HCT116 (cell line): ENCODE data around the gene PLCG2. TPM values are rescaled to one million over a fixed set of nuclear protein-coding genes. Genes with fewer than 3 reads are reported as not detected.
A peak's percentile ranks its signal among the peaks of the same experiment; 100 is the strongest.

Experiments used
- ATAC-seq: fragments of 200-7000 bp; cut with Tn5 transposase; 2 replicates; pipeline ENCODE4 v1.9.1; 2020; ENCODE audit warnings: mild to moderate bottlenecking, moderate library complexity
- BruUV-seq: library from RNA; stranded (reverse); fragments of 400-500 nt; replicated peaks from 2 replicates; lab custom pipeline; 2021; lab: Mats Ljungman, UMichigan
- CTCF ChIA-PET: fragments of 300-600 bp; sonication (Branson Sonifier 250); formaldehyde crosslinking; loops from one replicate; lab custom pipeline; 2021; ENCODE audit warnings: antibody characterized with exemption; lab: Charles Lee
- POLR2A ChIA-PET: fragments of 300-600, 350-600 bp; sonication (Branson Sonifier 250); formaldehyde crosslinking; loops from one replicate; lab custom pipeline; 2021; ENCODE audit warnings: antibody characterized with exemption; lab: Charles Lee
- RAD21 ChIA-PET, 2 experiments: fragments of 300-600 bp; sonication (Branson Sonifier 250); formaldehyde crosslinking; loops; one replicate each; lab custom pipeline; 2023; ENCODE audit warnings: low total read pairs in 2 of 2; ENCODE audit not compliant: uncharacterized antibody in 2 of 2, unreplicated experiment in 2 of 2, low non-redundant PET in 1 of 2; lab: Charles Lee
- DNase-seq: peaks from one replicate; pipeline ENCODE4 v3.0.0-alpha.2; 2010; ENCODE audit warnings: low read depth, low spot score
- H2AFZ ChIP-seq: fragments of 200-600 bp; shearing (Covaris generic), sonication (generic); 2 replicates; pipeline ENCODE4 v1.6.1; 2017; ENCODE audit warnings: low read depth, mixed run types, mixed read lengths, antibody characterized with exemption, low read length; ENCODE audit not compliant: poor library complexity, severe bottlenecking
- H3K27ac ChIP-seq: 2 replicates; pipeline ENCODE4 v1.5.1; 2012; ENCODE audit warnings: low read depth, low read length
- H3K27me3 ChIP-seq: fragments of 200-600 bp; sonication (generic); 2 replicates; pipeline ENCODE4 v1.6.1; 2016; ENCODE audit warnings: mixed run types, low read length, mixed read lengths; ENCODE audit not compliant: insufficient read depth
- H3K36me3 ChIP-seq, 2 experiments: fragments of 200-500 bp in 1 of 2; fragments of 200-600 bp in 1 of 2; sonication (Bioruptor generic) in 1 of 2; sonication (generic) in 1 of 2; 2 replicates each; pipeline versions ENCODE4 v1.5.1 to v1.6.1; 2014 to 2016; ENCODE audit warnings: low read length in 2 of 2, inconsistent platforms in 1 of 2, mixed read lengths in 1 of 2, mixed run types in 1 of 2; ENCODE audit not compliant: insufficient read depth in 2 of 2, control insufficient read depth in 1 of 2
- H3K4me1 ChIP-seq, 2 experiments: fragments of 200-600 bp in 1 of 2; sonication (generic) in 1 of 2; 2 replicates each; pipeline versions ENCODE4 v1.5.1 to v1.6.1; 2012 to 2017; ENCODE audit warnings: low read length in 2 of 2, inconsistent platforms in 1 of 2, mild to moderate bottlenecking in 1 of 2, mixed read lengths in 1 of 2, mixed run types in 1 of 2, moderate library complexity in 1 of 2; ENCODE audit not compliant: insufficient read depth in 2 of 2, control insufficient read depth in 1 of 2
- H3K4me2 ChIP-seq: fragments of 200-600 bp; sonication (generic); 2 replicates; pipeline ENCODE4 v1.6.1; 2017; ENCODE audit warnings: mixed run types, low read length, mixed read lengths
- H3K4me3 ChIP-seq, 2 experiments: fragments of 200-600 bp in 1 of 2; sonication (generic) in 1 of 2; replicated peaks in 1 of 2; 2 replicates each; pipeline ENCODE4 v1.5.1; 2011 to 2016; ENCODE audit warnings: low read length in 2 of 2, control low read depth in 1 of 2, low read depth in 1 of 2, mild to moderate bottlenecking in 1 of 2, mixed read lengths in 1 of 2, mixed run types in 1 of 2
- H3K79me2 ChIP-seq: fragments of 200-600 bp; sonication (generic); 2 replicates; pipeline ENCODE4 v1.6.1; 2017; ENCODE audit warnings: mild to moderate bottlenecking, mixed run types, low read length, moderate library complexity, mixed read lengths; ENCODE audit not compliant: insufficient read depth
- H3K9ac ChIP-seq: fragments of 200-600 bp; sonication (generic); 2 replicates; pipeline ENCODE4 v1.6.1; 2016; ENCODE audit warnings: low read length, mixed read lengths
- H3K9me2 ChIP-seq: fragments of 200-600 bp; sonication (generic), shearing (Covaris generic); 2 replicates; pipeline ENCODE4 v1.6.1; 2017; ENCODE audit warnings: mixed run types, mild to moderate bottlenecking, moderate library complexity; ENCODE audit not compliant: insufficient read depth
- H3K9me3 ChIP-seq, 2 experiments: fragments of 200-500 bp in 1 of 2; fragments of 200-600 bp in 1 of 2; sonication (Bioruptor generic) in 1 of 2; sonication (generic) in 1 of 2; 2 replicates each; pipeline ENCODE4 v1.6.1; 2014 to 2017; ENCODE audit warnings: low read length in 2 of 2, mixed read lengths in 2 of 2, inconsistent platforms in 1 of 2, low read depth in 1 of 2, mild to moderate bottlenecking in 1 of 2, mixed run types in 1 of 2, moderate library complexity in 1 of 2; ENCODE audit not compliant: control insufficient read depth in 1 of 2, insufficient read depth in 1 of 2
- H4K20me1 ChIP-seq: fragments of 200-600 bp; sonication (generic), shearing (Covaris generic); 2 replicates; pipeline ENCODE4 v1.6.1; 2017; ENCODE audit warnings: mixed run types, mild to moderate bottlenecking, moderate library complexity; ENCODE audit not compliant: insufficient read depth
- CBX3 ChIP-seq: IDR thresholded peaks from 2 replicates; pipeline ENCODE4 v1.6.1; 2012; ENCODE audit warnings: low read depth
- EGR1 ChIP-seq: IDR thresholded peaks from 2 replicates; pipeline ENCODE4 v1.6.1; 2012; ENCODE audit warnings: low read depth
- EZH2 ChIP-seq: fragments of 200-600 bp; sonication (generic); IDR thresholded peaks from 2 replicates; pipeline ENCODE4 v1.6.1; 2017; ENCODE audit warnings: antibody characterized with exemption, mixed run types
- RAD21 ChIP-seq: IDR thresholded peaks from 2 replicates; pipeline ENCODE4 v1.6.1; 2012; ENCODE audit warnings: low read depth, mild to moderate bottlenecking
- SRF ChIP-seq: IDR thresholded peaks from 2 replicates; pipeline ENCODE4 v1.6.1; 2012; ENCODE audit warnings: low read depth
- TCF7L2 ChIP-seq: IDR thresholded peaks from 2 replicates; pipeline ENCODE4 v1.7.0; 2011; ENCODE audit warnings: borderline replicate concordance, inconsistent platforms; ENCODE audit not compliant: insufficient read depth, insufficient read length; ENCODE audit errors: extremely low read depth
- YY1 ChIP-seq: IDR thresholded peaks from 2 replicates; pipeline ENCODE4 v1.6.1; 2011; ENCODE audit warnings: low read length, low read depth, moderate library complexity, mild to moderate bottlenecking; ENCODE audit not compliant: insufficient replicate concordance; ENCODE audit errors: extremely low read depth
- ZNF274 ChIP-seq: fragments of 200-500 bp; sonication (Bioruptor generic); IDR thresholded peaks from 2 replicates; pipeline ENCODE4 v1.6.1; 2014; ENCODE audit warnings: mild to moderate bottlenecking, low read depth, low read length, inconsistent platforms
- intact Hi-C: fragments of 100-400 bp; cut with micrococcal nuclease; formaldehyde crosslinking; loops from 2 replicates; pipeline ENCODE4 v1.10.0; 2022
- total RNA-seq: library from RNA; stranded (reverse); gene quantifications from one replicate; pipeline ENCODE4 v1.2.1, GENCODE V29; 2021; ENCODE audit not compliant: unreplicated experiment
- TF ChIP-seq, protein P1 (sequence below): IDR thresholded peaks from 2 replicates; pipeline ENCODE4 v1.6.1; 2012; ENCODE audit warnings: low read depth
- TF ChIP-seq, protein P2 (sequence below): IDR thresholded peaks from 2 replicates; pipeline ENCODE4 v1.6.1; 2012
- TF ChIP-seq, protein P3 (sequence below): IDR thresholded peaks from 2 replicates; pipeline ENCODE4 v1.6.1; 2011; ENCODE audit warnings: mild to moderate bottlenecking, low read length, moderate library complexity; ENCODE audit not compliant: insufficient replicate concordance; ENCODE audit errors: extremely low read depth
- TF ChIP-seq, protein P4 (sequence below), 3 experiments: fragments of 200-600 bp in 1 of 3; sonication (generic) in 1 of 3; IDR thresholded peaks in 2 of 3; conservative IDR thresholded peaks in 1 of 3; 2 replicates each; pipeline ENCODE4 v1.5.1; 2012 to 2017; ENCODE audit warnings: low read depth in 2 of 3, low read length in 2 of 3, antibody characterized with exemption in 1 of 3, borderline replicate concordance in 1 of 3, control low read depth in 1 of 3, mild to moderate bottlenecking in 1 of 3, mixed read lengths in 1 of 3, mixed run types in 1 of 3, moderate library complexity in 1 of 3; ENCODE audit not compliant: insufficient read depth in 1 of 3

The PLCG2 gene
- total RNA-seq, 1 experiment from 2014 or later, result 31.2 TPM

DNA sequence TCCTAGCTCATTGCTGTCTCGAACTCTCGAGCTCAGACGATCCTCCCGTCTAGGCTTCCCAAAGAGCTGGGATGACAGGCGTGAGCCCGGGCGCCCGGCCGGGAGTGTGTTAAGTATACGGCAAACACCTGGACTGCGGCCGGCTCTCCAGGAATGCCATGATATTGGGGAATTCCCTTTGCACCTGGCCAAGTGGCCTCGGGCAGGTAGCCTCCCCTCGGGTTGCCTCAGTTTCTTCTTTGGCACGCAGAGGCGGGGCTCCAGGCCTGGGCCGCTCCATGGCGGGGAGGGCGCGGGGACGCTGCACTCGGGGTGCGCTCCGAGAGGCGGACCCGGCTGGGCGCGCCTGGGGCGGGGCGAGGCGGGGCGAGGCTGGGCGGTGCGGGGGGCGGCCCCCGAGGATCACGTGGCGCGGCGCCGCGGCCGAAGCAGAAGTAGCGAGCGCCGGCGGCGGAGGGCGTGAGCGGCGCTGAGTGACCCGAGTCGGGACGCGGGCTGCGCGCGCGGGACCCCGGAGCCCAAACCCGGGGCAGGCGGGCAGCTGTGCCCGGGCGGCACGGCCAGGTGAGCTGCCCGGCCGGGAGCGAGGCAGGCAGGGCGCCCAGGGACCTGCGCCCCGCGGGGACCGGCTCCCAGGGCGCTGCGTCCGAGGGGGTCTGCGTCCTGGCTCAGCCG lies at the start of gene PLCG2 (continued):
- TF ChIP-seq, protein P1, sequence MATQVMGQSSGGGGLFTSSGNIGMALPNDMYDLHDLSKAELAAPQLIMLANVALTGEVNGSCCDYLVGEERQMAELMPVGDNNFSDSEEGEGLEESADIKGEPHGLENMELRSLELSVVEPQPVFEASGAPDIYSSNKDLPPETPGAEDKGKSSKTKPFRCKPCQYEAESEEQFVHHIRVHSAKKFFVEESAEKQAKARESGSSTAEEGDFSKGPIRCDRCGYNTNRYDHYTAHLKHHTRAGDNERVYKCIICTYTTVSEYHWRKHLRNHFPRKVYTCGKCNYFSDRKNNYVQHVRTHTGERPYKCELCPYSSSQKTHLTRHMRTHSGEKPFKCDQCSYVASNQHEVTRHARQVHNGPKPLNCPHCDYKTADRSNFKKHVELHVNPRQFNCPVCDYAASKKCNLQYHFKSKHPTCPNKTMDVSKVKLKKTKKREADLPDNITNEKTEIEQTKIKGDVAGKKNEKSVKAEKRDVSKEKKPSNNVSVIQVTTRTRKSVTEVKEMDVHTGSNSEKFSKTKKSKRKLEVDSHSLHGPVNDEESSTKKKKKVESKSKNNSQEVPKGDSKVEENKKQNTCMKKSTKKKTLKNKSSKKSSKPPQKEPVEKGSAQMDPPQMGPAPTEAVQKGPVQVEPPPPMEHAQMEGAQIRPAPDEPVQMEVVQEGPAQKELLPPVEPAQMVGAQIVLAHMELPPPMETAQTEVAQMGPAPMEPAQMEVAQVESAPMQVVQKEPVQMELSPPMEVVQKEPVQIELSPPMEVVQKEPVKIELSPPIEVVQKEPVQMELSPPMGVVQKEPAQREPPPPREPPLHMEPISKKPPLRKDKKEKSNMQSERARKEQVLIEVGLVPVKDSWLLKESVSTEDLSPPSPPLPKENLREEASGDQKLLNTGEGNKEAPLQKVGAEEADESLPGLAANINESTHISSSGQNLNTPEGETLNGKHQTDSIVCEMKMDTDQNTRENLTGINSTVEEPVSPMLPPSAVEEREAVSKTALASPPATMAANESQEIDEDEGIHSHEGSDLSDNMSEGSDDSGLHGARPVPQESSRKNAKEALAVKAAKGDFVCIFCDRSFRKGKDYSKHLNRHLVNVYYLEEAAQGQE, result no peak
- no peak for TF ChIP-seq ZNF274
- TF ChIP-seq EGR1, result no peak
- no peak for TF ChIP-seq RAD21
- TF ChIP-seq EZH2, result no peak
- peak; percentile 61 for TF ChIP-seq YY1

DNA sequence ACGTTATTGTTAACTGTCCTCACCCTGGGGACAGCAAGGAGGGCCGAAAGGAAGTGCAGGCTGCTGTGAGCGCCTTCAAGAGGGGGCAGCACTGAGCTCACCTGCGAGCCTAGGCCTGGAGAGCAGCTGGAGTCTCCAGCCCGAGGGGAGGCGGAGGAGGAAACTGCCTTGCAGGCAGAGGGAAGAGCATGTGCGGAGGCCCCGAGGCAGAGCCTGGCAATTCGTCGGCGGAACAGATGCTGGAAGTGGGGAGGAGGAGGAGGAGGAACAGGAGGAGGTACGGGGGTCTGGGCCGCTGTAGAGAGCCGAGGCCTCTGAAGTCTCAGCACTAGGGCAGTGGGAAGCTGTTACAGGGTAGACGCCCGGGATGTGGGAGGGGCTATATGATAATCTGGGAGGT lies 49.6 kb upstream of the PLCG2 start:
- H3K9me2 ChIP-seq, result no peaks in the 10 kb centered on the region
- peak overlapping the region; percentile 35; the same call in 1 of the 2 replicates for H3K27ac ChIP-seq
- H3K36me3 ChIP-seq, result no peaks in the 10 kb centered on the region
- ChIA-PET RAD21 (interaction anchor here (0.7 to 0.9 kb wide), 3 partner anchors 24 to 324 kb away, joined by 4 to 10 read pairs (median 6); no protein-coding TSS in a partner anchor), CTCF (interaction anchor here (0.7 to 2.0 kb wide), 23 partner anchors 10 to 805 kb away, joined by 3 to 15 read pairs (median 4); partner anchors contain the start of genes BCO1 and GAN), POLR2A (interaction anchor here (0.6 to 1.8 kb wide), 7 partner anchors 10 to 519 kb away, joined by 3 to 7 read pairs (median 4); no protein-coding TSS in a partner anchor)
- no peaks in the 10 kb centered on the region for H3K27me3 ChIP-seq
- DNase-seq, result peak; percentile 59
- H3K9ac ChIP-seq, result no peak overlapping the region
- BruUV-seq, result no TSS peak
- peak overlapping the region; percentile 42 for H3K4me2 ChIP-seq
- peak overlapping the region; percentile 35 for H2AFZ ChIP-seq
- H3K4me1 ChIP-seq, result peaks cover 18 to 34% of the 10 kb centered on the region in 2 experiments
- H3K79me2 ChIP-seq, result no peaks in the 10 kb centered on the region
- no peaks in the 10 kb centered on the region for H3K9me3 ChIP-seq
- intact Hi-C loops, result no loop called here
- H4K20me1 ChIP-seq, result no peaks in the 10 kb centered on the region
- no peak overlapping the region for H3K4me3 ChIP-seq
- ATAC-seq, result peak; percentile 62
- TF ChIP-seq, protein P2, sequence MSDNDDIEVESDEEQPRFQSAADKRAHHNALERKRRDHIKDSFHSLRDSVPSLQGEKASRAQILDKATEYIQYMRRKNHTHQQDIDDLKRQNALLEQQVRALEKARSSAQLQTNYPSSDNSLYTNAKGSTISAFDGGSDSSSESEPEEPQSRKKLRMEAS, result peak; percentile 29; the same call in 1 of the 2 replicates
- TF ChIP-seq RAD21, result 0 out of 2 replicates have a peak, but pooled peaks have one; percentile 21
- no peak for TF ChIP-seq SRF
- peak; percentile 88; the same call in 1 of the 2 replicates for TF ChIP-seq CBX3
- TF ChIP-seq, protein P3, sequence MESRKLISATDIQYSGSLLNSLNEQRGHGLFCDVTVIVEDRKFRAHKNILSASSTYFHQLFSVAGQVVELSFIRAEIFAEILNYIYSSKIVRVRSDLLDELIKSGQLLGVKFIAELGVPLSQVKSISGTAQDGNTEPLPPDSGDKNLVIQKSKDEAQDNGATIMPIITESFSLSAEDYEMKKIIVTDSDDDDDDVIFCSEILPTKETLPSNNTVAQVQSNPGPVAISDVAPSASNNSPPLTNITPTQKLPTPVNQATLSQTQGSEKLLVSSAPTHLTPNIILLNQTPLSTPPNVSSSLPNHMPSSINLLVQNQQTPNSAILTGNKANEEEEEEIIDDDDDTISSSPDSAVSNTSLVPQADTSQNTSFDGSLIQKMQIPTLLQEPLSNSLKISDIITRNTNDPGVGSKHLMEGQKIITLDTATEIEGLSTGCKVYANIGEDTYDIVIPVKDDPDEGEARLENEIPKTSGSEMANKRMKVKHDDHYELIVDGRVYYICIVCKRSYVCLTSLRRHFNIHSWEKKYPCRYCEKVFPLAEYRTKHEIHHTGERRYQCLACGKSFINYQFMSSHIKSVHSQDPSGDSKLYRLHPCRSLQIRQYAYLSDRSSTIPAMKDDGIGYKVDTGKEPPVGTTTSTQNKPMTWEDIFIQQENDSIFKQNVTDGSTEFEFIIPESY, result peak; percentile 20
- TF ChIP-seq, protein P4, sequence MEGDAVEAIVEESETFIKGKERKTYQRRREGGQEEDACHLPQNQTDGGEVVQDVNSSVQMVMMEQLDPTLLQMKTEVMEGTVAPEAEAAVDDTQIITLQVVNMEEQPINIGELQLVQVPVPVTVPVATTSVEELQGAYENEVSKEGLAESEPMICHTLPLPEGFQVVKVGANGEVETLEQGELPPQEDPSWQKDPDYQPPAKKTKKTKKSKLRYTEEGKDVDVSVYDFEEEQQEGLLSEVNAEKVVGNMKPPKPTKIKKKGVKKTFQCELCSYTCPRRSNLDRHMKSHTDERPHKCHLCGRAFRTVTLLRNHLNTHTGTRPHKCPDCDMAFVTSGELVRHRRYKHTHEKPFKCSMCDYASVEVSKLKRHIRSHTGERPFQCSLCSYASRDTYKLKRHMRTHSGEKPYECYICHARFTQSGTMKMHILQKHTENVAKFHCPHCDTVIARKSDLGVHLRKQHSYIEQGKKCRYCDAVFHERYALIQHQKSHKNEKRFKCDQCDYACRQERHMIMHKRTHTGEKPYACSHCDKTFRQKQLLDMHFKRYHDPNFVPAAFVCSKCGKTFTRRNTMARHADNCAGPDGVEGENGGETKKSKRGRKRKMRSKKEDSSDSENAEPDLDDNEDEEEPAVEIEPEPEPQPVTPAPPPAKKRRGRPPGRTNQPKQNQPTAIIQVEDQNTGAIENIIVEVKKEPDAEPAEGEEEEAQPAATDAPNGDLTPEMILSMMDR (IDR thresholded peaks at IDR 0.05 in 2 of 3, conservative IDR thresholded peaks at IDR 0.05 in 1 of 3; ENCODE audit: borderline replicate concordance in 1 of 3, insufficient read depth in 1 of 3, low read depth in 2 of 3, low read length in 2 of 3), result peak; percentile 34 to 89 (median 87); a peak in 5 of 6 replicates
- no peak for TF ChIP-seq TCF7L2
